DMS79 (cell line): ENCODE measurements around the gene ATP13A1.
"Not testable (repeated sequence)": the region's sequence is repeated elsewhere in the genome, so short reads cannot be mapped to it uniquely, and the experiment has no call there.

Experiments
- DNase-seq: peaks from one replicate; lab custom pipeline; 2025; lab: John Stamatoyannopoulos, UW

Gene ATP13A1

GRCh38 chr19:19619181-19619848, 44.2 kb downstream of the ATP13A1 start:
- DNase-seq = no peak

- DNase-seq = peak; percentile 95
Measured at GRCh38 chr19:19618219-19619051, 45.0 kb downstream of the ATP13A1 start, which contains the start of gene PBX4. Gene PBX4 (minus strand): TSS chr19:19618687. CDS start chr19:19618629, 58 bp downstream.

DNA sequence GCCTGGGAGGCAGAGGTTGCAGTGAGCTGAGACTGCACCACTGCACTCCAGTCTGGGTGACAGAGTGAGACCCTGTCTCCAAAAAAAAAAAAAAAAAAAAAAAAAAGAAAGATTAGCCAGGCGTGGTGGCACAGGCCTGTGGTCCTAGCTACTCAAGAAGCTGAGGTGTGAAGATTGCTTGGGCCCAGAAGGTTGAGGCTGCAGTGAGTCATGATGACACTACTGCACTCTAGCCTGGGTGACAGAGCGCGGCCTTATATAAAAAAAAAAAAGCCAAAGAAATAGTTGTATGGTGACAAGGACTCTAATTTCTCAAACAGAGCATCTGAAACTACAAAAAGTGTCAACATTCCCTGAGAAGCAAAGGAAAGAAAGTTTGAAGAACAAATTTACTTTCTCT, 48.4 kb downstream of the ATP13A1 start:
- DNase-seq = no peak

GRCh38 chr19:19613506-19613905, 50.0 kb downstream of the ATP13A1 start:
- no peak for DNase-seq

GRCh38 chr19:19610376-19611202, 52.9 kb downstream of the ATP13A1 start:
- DNase-seq = no peak

- DNase-seq = not testable (repeated sequence)
Measured at GRCh38 chr19:19606686-19607085, 56.8 kb downstream of the ATP13A1 start.

DNA sequence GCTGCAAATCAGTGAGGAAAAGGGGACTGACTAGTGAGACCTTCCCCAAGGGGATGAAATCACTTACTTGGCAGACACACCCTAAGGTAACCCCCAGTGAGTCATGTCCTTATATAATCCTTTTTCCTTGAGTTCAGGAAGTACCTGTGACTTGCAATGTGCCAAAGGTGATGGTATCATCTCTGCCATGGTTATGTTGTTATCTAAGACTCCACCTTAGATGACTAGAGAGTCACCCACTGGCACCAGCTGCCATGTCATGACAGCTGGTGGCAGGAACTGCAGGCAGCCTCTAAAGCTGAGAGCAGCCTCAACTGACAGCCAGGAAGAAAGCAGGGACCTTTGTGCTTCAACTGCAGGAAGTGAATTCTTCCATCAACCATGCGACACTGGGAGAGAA, 57.5 kb downstream of the ATP13A1 start:
- no peak for DNase-seq

- no peak for DNase-seq
Measured at GRCh38 chr19:19602713-19603324, 60.7 kb downstream of the ATP13A1 start.

GRCh38 chr19:19602136-19602712, 61.3 kb downstream of the ATP13A1 start:
- no peak for DNase-seq

DNA sequence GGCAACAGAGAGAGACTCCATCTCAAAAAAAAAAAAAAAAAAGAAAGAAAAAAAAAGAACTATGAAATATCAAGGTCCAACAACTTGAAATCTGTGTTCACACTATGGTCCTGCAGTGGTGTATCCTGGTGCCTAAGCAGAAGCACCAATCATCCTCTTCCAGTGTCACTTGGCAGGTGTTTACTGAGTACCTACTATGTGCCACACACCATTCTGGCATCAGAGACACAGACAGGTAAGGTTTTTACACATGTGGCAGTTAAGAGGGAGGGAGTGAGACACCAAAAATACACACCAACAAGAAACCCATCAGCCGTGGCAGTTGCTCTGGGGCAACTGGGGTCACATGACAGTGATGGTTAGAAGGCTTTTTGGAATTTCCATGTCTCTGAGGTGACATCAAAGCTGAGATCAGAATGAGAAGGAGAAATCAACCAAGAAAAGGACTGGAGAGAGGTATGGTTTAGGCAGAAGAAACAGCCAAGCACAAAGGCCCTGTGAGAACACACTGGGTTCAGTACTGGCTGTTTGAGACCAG, 62.6 kb downstream of the ATP13A1 start:
- no peak for DNase-seq

GRCh38 chr19:19598728-19599451, 64.6 kb downstream of the ATP13A1 start:
- DNase-seq = not testable (repeated sequence)

DNA sequence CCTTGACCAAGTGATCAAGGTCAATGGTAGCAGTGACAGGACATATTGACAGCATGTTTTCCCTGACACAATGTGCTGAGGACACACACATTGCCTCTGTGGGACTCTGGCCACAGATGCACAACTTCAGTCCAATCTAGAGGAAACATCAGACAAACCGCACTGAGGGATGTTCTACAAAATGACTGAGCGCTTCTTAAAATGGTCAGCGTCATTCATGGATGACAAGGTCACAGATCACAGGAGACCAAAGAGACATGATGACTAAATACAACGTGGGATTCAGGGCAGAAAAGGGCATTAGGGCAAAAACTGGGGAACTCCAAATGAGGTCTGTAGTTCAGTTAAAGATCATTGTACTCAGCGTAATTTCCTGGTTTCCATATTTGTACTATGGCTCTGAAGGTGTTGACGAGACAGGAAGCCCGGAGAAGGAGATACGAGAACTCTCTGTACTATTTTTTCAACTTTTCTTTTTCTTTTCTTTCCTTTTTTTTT, 65.6 kb downstream of the ATP13A1 start:
- no peak for DNase-seq
